ENCODE measurements around the gene GPSM1. TPM values are rescaled to one million over a fixed set of nuclear protein-coding genes. Genes with fewer than 3 reads are reported as not detected.
"Not testable (repeated sequence)": the region's sequence is repeated elsewhere in the genome, so short reads cannot be mapped to it uniquely, and the experiment has no call there.

The GPSM1 gene
- total and polyA plus RNA-seq, 4 donors = 6.9 to 53.7 (median 25.8) TPM

DNA sequence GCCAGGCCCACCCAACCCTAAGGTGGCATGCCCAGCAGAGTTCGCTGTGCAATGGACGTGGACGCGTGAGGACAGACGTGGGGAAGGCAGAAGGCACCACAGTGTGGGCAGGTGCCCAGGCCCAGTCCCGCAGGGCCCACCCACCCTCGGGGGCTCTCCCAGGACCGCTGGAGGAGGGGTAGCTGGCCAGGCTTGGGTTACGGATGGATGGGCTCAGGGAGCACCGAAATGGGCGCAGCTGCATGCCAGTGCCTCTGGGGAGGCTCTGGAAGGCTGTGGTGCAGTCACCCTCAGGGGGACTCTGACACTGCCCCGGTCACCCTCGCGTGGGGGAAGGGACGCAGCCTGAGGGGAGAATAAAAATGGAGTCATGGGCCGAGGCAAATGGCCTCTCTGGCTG lies 9.6 kb upstream of the GPSM1 start:
- no peaks in the 10 kb centered on the region for H3K27me3 ChIP-seq (ENCODE audit: control insufficient read depth in 1 of 2, insufficient read depth in 2 of 2, low read length in 1 of 2)
- 81 to 87% methylated on average over 16 of the region's 16 CpGs for WGBS, 2 donors
- H3K4me1 ChIP-seq (ENCODE audit: control insufficient read depth in 1 of 2, insufficient read depth in 2 of 2, low read length in 2 of 2) = no peaks in the 10 kb centered on the region
- ATAC-seq (ENCODE audit: low FRiP score) = no peak
- H3K36me3 ChIP-seq (ENCODE audit: control insufficient read depth in 1 of 2, insufficient read depth in 2 of 2, low read length in 1 of 2) = no peaks in the 10 kb centered on the region
- DNase-seq = no peak
- peaks cover 4% of the 10 kb centered on the region for H3K9me3 ChIP-seq (ENCODE audit: control insufficient read depth, low read length)
- no peak overlapping the region for H3K4me3 ChIP-seq (ENCODE audit: low read length in 2 of 2)
- no peak overlapping the region for H3K27ac ChIP-seq (ENCODE audit: low read depth in 1 of 2, low read length in 2 of 2)
- intact Hi-C loops (cut with DNase I) = no loop called here

DNA sequence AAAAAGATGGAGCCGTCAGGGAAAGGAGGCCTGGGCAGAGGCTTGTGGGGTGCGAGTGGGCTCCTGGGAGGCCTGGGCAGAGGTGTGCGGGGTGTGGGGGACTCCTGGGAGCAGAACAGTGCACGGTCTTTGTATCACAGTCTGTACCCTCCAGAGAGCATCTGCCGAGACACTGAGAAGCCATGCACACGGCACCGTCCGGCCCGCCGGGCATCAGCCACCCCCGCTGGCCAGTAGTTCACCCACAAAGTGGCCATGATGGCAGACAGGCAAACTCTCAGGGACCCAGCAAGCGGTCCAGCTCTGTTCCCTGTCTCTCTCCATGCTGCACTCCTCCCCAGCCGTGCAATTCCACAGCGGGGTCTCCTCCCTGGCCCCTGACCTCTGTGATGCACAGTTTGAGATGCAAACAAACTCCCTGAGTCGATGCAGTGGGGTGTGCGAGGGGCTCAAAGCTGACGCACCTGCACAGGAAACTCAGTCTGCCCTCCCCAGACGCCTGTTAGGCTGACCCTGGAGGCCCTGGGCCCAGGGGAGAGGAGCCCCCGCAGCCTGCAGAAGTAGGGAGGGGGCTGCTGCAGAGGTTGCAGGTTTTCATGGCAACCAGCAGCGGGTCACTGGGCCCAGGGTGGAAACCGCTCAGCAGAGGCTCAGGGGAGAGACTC lies 9.1 kb upstream of the GPSM1 start:
- no peak for ATAC-seq (ENCODE audit: low FRiP score)
- Histone ChIP-seq H3K36me3 (ENCODE audit: control insufficient read depth in 1 of 2, insufficient read depth in 2 of 2, low read length in 1 of 2) (no peaks in the 10 kb centered on the region), H3K4me1 (ENCODE audit: control insufficient read depth in 1 of 2, insufficient read depth in 2 of 2, low read length in 2 of 2) (no peaks in the 10 kb centered on the region), H3K9me3 (ENCODE audit: control insufficient read depth, low read length) (peaks cover 4% of the 10 kb centered on the region), H3K4me3 (ENCODE audit: low read length in 2 of 2) (no peak overlapping the region), H3K27ac (ENCODE audit: low read depth in 1 of 2, low read length in 2 of 2) (no peak overlapping the region), H3K27me3 (ENCODE audit: control insufficient read depth in 1 of 2, insufficient read depth in 2 of 2, low read length in 1 of 2) (no peaks in the 10 kb centered on the region)
- DNase-seq = no peak
- intact Hi-C loops (cut with DNase I) = no loop called here
- 77 to 80% methylated on average over 21 of the region's 21 CpGs for WGBS, 2 donors

DNA sequence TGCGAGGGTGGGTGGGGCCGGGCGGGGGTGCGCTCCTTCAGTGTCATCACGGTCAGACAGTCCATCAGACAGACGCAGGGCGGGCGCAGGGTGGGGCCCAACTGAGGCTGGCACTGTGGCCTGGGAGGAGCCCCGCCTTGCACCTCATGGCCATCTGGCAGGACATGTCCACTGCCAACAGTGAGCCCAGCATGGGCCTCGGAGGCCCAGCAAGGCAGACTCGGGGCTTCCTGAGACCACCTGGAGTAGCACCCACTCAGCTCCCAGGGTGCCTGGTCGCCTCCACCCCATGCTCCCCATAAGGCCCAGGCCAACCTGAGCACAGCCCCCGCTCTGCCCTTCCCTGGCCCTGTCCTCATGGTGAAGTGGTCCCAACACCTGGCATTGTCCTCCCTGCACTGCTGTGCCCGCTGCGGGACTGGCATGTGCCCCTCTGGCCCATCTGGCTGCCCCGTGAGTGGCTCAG lies 8.5 kb upstream of the GPSM1 start:
- ATAC-seq (ENCODE audit: low FRiP score) (no peak), DNase-seq (no peak)
- 90 to 95% methylated on average over 16 of the region's 16 CpGs for WGBS, 2 donors
- Histone ChIP-seq H3K4me3 (ENCODE audit: low read length in 2 of 2) (no peak overlapping the region), H3K36me3 (ENCODE audit: control insufficient read depth in 1 of 2, insufficient read depth in 2 of 2, low read length in 1 of 2) (no peaks in the 10 kb centered on the region), H3K9me3 (ENCODE audit: control insufficient read depth, low read length) (peaks cover 4% of the 10 kb centered on the region), H3K27ac (ENCODE audit: low read depth in 1 of 2, low read length in 2 of 2) (no peak overlapping the region), H3K4me1 (ENCODE audit: control insufficient read depth in 1 of 2, insufficient read depth in 2 of 2, low read length in 2 of 2) (no peaks in the 10 kb centered on the region), H3K27me3 (ENCODE audit: control insufficient read depth in 1 of 2, insufficient read depth in 2 of 2, low read length in 1 of 2) (no peaks in the 10 kb centered on the region)
- intact Hi-C loops (cut with DNase I) = no loop called here

GRCh38 chr9:136319244-136319643 lies 8.1 kb upstream of the GPSM1 start:
- H3K9me3 ChIP-seq (ENCODE audit: control insufficient read depth, low read length); ATAC-seq (ENCODE audit: low FRiP score); H3K36me3 ChIP-seq (ENCODE audit: control insufficient read depth in 1 of 2, insufficient read depth in 2 of 2, low read length in 1 of 2); H3K4me3 ChIP-seq (ENCODE audit: low read length in 2 of 2); H3K27ac ChIP-seq (ENCODE audit: low read depth in 1 of 2, low read length in 2 of 2); H3K4me1 ChIP-seq (ENCODE audit: control insufficient read depth in 1 of 2, insufficient read depth in 2 of 2, low read length in 2 of 2); intact Hi-C loops (cut with DNase I); DNase-seq; H3K27me3 ChIP-seq (ENCODE audit: control insufficient read depth in 1 of 2, insufficient read depth in 2 of 2, low read length in 1 of 2): not testable (repeated sequence)
- WGBS, 2 donors = 96 to 98% methylated on average over 14 of the region's 14 CpGs

DNA sequence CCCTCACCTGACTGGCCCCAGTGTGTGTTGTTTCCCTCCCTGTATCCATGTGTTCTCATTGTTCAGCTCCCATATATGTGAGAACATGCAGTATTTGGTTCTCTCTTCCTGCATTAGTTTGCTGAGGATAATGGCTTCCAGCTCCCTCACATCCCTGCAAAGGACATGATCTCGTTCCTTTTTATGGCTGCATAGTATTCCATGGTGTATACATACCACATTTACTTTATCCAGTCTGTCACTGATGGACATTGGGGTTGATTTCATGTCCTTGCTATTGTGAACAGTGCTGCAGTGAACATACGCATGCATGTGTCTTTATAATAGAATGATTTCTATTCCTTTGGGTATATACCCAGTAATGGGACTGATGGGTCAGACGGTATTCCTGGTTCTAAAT lies 7.4 kb upstream of the GPSM1 start:
- DNase-seq; H3K4me1 ChIP-seq (ENCODE audit: control insufficient read depth in 1 of 2, insufficient read depth in 2 of 2, low read length in 2 of 2); H3K36me3 ChIP-seq (ENCODE audit: control insufficient read depth in 1 of 2, insufficient read depth in 2 of 2, low read length in 1 of 2); H3K9me3 ChIP-seq (ENCODE audit: control insufficient read depth, low read length); intact Hi-C loops (cut with DNase I); H3K4me3 ChIP-seq (ENCODE audit: low read length in 2 of 2); H3K27me3 ChIP-seq (ENCODE audit: control insufficient read depth in 1 of 2, insufficient read depth in 2 of 2, low read length in 1 of 2); H3K27ac ChIP-seq (ENCODE audit: low read depth in 1 of 2, low read length in 2 of 2); ATAC-seq (ENCODE audit: low FRiP score): not testable (repeated sequence)
- WGBS, 2 donors = 90 to 93% methylated on average over 3 of the region's 3 CpGs

DNA sequence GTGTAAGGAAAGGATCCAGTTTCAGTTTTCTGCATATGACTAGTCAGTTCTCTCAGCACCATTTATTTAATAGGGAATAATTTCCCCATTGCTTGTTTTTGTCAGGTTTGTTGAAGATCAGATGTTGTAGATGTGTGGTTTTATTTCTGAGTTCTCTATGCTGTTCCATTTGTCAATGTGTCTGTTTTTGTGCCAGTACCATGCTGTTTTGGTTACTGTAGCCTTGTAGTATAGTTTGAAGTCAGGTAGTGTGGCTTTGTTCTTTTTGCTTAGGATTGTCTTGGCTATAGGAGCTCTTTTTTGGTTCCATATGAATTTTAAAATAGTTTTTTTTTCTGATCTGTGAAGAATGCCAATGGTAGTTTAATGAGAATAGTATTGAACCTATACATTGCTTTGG lies 6.4 kb upstream of the GPSM1 start:
- H3K4me3 ChIP-seq (ENCODE audit: low read length in 2 of 2); ATAC-seq (ENCODE audit: low FRiP score); H3K4me1 ChIP-seq (ENCODE audit: control insufficient read depth in 1 of 2, insufficient read depth in 2 of 2, low read length in 2 of 2); intact Hi-C loops (cut with DNase I); H3K27me3 ChIP-seq (ENCODE audit: control insufficient read depth in 1 of 2, insufficient read depth in 2 of 2, low read length in 1 of 2); H3K36me3 ChIP-seq (ENCODE audit: control insufficient read depth in 1 of 2, insufficient read depth in 2 of 2, low read length in 1 of 2); H3K27ac ChIP-seq (ENCODE audit: low read depth in 1 of 2, low read length in 2 of 2); H3K9me3 ChIP-seq (ENCODE audit: control insufficient read depth, low read length); DNase-seq: not testable (repeated sequence)

DNA sequence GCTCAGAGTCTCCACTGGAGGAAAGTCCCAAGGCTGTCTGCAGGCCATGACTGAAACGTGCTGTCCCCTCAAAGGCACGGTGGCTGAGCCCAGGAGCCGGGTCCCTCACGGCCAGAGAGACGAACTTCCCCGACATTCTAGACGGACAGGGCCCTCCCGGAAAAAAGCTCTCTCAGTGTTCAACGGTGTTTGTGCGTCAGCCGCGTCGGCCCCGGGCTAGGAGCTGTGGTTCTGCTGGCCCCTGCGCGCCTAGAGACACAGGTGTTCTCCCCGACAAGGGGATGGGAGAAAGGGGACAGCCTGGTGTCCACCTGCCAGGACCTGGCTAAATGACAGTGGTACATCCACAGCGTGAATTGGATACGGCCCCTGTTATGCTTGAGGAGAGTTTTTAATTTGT lies 5.8 kb upstream of the GPSM1 start:
- H3K9me3 ChIP-seq (ENCODE audit: control insufficient read depth, low read length) = no peaks in the 10 kb centered on the region
- H3K4me1 ChIP-seq (ENCODE audit: control insufficient read depth in 1 of 2, insufficient read depth in 2 of 2, low read length in 2 of 2) = no peaks in the 10 kb centered on the region
- no peak overlapping the region for H3K27ac ChIP-seq (ENCODE audit: low read depth in 1 of 2, low read length in 2 of 2)
- ATAC-seq (ENCODE audit: low FRiP score) (no peak), DNase-seq (no peak)
- no peaks in the 10 kb centered on the region for H3K27me3 ChIP-seq (ENCODE audit: control insufficient read depth in 1 of 2, insufficient read depth in 2 of 2, low read length in 1 of 2)
- no peaks in the 10 kb centered on the region for H3K36me3 ChIP-seq (ENCODE audit: control insufficient read depth in 1 of 2, insufficient read depth in 2 of 2, low read length in 1 of 2)
- H3K4me3 ChIP-seq (ENCODE audit: low read length in 2 of 2) = no peak overlapping the region
- intact Hi-C loops (cut with DNase I) = no loop called here
- 82 to 86% methylated on average over 19 of the region's 19 CpGs for WGBS, 2 donors

- Histone ChIP-seq H3K4me3 (ENCODE audit: low read length in 2 of 2) (no peak overlapping the region), H3K27me3 (ENCODE audit: control insufficient read depth in 1 of 2, insufficient read depth in 2 of 2, low read length in 1 of 2) (no peaks in the 10 kb centered on the region), H3K36me3 (ENCODE audit: control insufficient read depth in 1 of 2, insufficient read depth in 2 of 2, low read length in 1 of 2) (no peaks in the 10 kb centered on the region), H3K27ac (ENCODE audit: low read depth in 1 of 2, low read length in 2 of 2) (no peak overlapping the region), H3K9me3 (ENCODE audit: control insufficient read depth, low read length) (no peaks in the 10 kb centered on the region), H3K4me1 (ENCODE audit: control insufficient read depth in 1 of 2, insufficient read depth in 2 of 2, low read length in 2 of 2) (no peaks in the 10 kb centered on the region)
- WGBS, 2 donors = 75 to 86% methylated on average over 23 of the region's 23 CpGs
- intact Hi-C loops (cut with DNase I) = no loop called here
- DNase-seq = no peak
- no peak for ATAC-seq (ENCODE audit: low FRiP score)
These were observed 4.5 kb upstream of the GPSM1 start for GRCh38 chr9:136322756-136323330.

- Histone ChIP-seq H3K4me3 (ENCODE audit: low read length in 2 of 2) (no peak overlapping the region), H3K4me1 (ENCODE audit: control insufficient read depth in 1 of 2, insufficient read depth in 2 of 2, low read length in 2 of 2) (no peaks in the 10 kb centered on the region), H3K27ac (ENCODE audit: low read depth in 1 of 2, low read length in 2 of 2) (no peak overlapping the region), H3K27me3 (ENCODE audit: control insufficient read depth in 1 of 2, insufficient read depth in 2 of 2, low read length in 1 of 2) (no peaks in the 10 kb centered on the region), H3K9me3 (ENCODE audit: control insufficient read depth, low read length) (no peaks in the 10 kb centered on the region), H3K36me3 (ENCODE audit: control insufficient read depth in 1 of 2, insufficient read depth in 2 of 2, low read length in 1 of 2) (no peaks in the 10 kb centered on the region)
- DNase-seq (no peak), ATAC-seq (ENCODE audit: low FRiP score) (no peak)
- intact Hi-C loops (cut with DNase I) = no loop called here
- 89% methylated on average over 17 of the region's 17 CpGs for WGBS, 2 donors
These were observed 4.0 kb upstream of the GPSM1 start for GRCh38 chr9:136323371-136323789.
